ENCODE measurements around the gene KRCC1.
"Not testable (repeated sequence)": the region's sequence is repeated elsewhere in the genome, so short reads cannot be mapped to it uniquely, and the experiment has no call there.

The KRCC1 gene

DNA sequence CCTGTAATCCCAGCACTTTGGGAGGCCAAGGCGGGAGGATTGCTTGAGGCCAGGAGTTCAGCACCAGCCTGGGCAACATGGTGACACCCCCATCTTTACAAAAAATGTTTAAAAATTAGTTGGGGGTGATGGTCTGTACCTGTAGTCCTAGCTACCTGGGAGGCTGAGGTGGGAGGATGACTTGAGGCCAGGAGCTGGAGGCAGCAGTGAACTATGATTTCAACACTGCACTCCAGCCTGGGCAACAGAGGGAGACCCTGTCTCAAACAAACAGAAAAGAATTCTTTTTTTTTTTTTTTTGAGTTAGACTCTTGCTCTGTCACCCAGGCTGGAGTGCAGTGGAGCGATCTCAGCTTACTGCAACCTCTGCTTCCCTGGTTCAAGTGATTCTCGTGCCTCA is 55.1 kb downstream of the KRCC1 start:
- DNase-seq (ENCODE audit: low spot score): not testable (repeated sequence)

GRCh38 chr2:87996570-87996969 is 59.0 kb downstream of the KRCC1 start:
- DNase-seq (ENCODE audit: low spot score): no peak

- DNase-seq (ENCODE audit: low spot score): no peak
Measured at GRCh38 chr2:87995756-87996155, 59.8 kb downstream of the KRCC1 start.

GRCh38 chr2:87994304-87994850 is 61.2 kb downstream of the KRCC1 start:
- not testable (repeated sequence) for DNase-seq (ENCODE audit: low spot score)

DNA sequence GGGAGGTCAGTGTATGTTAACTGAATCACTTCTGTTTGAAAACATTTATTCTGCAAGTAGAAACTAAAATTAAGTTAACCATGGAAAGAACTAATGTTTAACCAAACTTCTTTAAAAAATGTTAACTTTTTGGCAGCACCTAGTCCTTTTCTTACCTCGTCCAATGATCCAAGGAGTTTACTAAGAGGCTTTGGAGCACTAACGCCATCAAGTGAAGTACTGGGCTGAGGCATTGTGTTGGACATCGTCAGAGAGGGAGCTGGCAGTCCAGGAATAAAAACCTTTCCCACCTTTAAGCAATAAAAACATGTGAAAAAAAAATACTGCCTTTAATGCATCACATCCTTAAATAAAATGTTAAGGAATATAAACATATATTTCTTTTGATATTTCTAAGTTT is 63.0 kb downstream of the KRCC1 start:
- DNase-seq (ENCODE audit: low spot score): not testable (repeated sequence)

DNA sequence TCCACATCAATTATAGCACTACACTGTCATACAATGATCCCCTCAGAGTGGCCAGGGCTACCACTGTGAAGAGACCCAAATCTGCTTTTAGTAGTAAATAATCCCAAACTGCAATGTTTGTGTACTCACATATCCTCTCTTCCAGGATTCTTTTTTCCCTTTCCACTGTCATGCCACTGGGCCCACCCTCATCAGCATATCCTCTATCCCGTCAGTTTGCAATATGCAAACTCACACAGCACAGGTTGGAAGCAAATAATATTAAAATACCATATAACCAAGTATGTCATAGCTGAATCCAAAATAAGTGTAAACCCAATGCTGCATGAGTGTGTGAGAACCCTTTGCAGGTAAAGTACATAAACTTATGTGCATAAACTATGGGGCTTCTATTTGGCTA is 68.1 kb downstream of the KRCC1 start:
- not testable (repeated sequence) for DNase-seq (ENCODE audit: low spot score)

GRCh38 chr2:87985902-87986301 is 69.7 kb downstream of the KRCC1 start:
- DNase-seq (ENCODE audit: low spot score): not testable (repeated sequence)

DNA sequence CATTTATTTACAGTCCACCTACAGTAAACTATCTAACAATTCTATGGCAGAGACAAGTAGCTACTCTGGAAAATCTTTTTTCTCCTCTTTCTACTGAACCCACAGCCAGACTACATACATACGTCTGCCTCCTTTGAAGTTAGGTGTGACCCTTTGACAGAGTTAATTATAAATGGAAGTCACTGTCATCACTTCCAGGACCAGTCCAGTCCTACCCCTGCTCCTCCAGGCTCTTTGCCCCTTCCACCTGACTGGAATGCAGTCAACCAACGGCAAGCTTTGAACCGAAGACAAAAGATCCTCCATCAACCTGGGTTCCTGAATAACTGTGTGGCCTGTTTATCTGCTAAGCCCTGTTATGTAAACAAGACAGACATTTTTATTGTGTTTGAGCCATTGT is 74.4 kb downstream of the KRCC1 start:
- not testable (repeated sequence) for DNase-seq (ENCODE audit: low spot score)

Measured in AG20443 (cell line).